Measurements from ENCODE around the gene RRM2.

The RRM2 gene

GRCh38 chr2:10122500-10123280, at the start of gene RRM2:
RRM2 (plus strand) TSS chr2:10122739; CDS start chr2:10122799, 60 bp downstream.
- peak; percentile 60 to 80 for DNase-seq (ENCODE audit: low read depth in 2 of 2)

- no peak for DNase-seq (ENCODE audit: low read depth in 2 of 2)
Measured at GRCh38 chr2:10073706-10074105, 48.8 kb upstream of the RRM2 start.

DNA sequence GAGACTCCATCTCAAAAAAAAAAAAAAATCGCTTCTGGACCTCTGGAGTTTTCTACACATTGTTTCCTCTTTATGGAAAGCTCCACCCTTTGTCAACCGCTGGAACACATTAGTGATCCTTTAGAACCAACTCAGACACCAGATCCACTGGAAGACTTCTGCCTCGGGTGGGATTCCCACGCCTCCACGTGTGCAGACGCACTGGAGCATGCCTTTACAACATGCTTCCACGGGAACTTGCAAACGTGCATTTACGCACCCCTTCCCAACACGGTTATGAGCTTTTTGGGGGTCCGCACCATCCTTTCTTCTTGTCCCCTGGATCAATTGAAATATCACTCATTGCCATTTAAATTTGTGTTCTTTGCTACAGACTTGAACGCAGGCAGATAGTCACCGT, 47.4 kb upstream of the RRM2 start:
- DNase-seq (ENCODE audit: low read depth in 2 of 2) = no peak

DNA sequence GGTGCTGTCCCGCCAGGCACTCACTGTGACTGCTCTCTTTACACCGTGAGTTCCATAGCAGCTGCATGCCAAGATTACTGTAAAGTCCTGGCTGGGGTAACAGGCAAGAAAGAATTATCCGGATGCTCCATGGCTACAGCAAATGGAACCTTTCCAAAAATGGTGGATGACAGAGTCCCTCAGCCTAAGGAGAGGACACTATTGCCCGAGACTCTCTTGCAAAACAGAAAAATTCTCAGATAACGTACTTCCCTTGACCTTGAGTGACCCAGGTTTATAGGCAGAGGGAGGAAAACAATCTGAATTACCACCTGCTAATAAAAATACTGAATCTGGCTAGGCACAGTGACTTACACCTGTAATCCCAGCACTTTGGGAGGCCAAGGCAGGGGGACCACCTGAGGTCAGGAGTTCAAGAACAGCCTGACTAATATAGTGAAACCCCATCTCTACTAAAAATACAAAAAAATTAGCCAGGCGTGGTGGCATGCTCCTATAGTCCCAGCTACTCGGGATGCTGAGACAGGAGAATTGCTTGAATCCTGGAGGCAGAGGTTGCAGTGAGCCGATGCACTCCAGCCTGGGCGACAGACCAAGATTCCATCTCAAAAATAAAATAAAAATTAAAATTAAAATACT, 46.8 kb upstream of the RRM2 start:
- DNase-seq (ENCODE audit: low read depth in 2 of 2) = no peak

DNA sequence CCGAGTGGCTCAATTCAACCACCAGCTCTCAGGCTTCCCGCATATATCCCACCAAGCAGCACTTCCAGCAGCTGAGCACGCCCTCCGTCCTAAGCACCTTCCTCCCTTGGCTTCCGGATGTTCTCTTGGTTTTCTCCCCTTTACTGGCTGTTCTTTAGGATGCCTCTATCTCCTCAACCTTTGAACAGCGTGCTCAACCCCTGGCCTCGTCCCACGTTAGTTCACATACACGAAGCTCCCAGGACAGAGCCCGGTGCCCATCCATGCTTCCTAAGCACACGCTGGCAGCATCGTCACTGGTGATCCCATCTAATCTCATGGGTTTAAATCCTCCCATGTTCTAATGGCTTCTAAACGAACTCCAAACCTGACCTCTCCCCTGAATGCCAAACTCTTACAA, 46.0 kb upstream of the RRM2 start:
- no peak for DNase-seq (ENCODE audit: low read depth in 2 of 2)

DNA sequence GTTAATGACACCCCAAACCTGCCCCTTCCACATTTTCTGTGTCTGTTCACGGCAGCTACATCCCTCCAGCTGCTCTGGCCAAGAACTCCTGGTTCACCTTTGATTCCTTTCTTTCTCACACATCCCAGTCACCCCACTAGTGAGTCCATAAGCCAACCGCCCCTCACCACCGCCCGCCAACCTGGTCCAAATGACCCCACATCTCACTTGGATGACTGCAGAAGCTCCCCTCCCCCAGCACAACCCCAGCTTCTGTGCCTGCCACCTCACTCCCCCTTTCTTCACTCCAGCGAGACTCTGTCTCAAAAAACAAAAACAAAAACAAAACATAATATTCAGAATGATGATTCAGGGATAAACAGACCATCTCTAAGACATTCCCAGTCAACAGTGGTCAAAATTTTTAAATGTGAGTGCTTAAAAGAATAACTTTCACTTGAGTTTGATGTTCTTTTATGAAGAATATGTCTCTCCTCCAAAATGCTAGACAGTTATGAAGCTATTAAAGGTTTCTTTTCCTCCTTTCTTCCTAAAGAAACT, 45.5 kb upstream of the RRM2 start:
- no peak for DNase-seq (ENCODE audit: low read depth in 2 of 2)

DNA sequence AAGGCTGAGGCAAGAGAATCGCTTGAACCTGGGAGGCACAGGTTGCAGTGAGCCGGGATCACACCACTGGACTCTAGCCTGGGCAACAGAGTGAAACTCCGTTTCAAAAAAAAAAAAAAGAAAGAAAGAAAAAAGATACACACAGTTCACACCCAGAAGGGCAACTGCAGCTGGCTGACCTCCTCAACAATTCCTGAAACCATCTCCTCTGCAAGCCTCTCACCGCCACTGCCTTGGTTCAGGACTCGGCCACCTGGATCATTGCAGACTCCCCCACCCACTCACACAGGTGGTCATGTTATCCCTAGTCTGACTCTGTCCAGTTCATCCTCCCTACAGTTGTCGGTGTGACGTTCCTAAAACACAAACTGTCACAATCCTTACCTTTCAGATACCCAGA, 44.5 kb upstream of the RRM2 start:
- DNase-seq (ENCODE audit: low read depth in 2 of 2) = no peak

DNA sequence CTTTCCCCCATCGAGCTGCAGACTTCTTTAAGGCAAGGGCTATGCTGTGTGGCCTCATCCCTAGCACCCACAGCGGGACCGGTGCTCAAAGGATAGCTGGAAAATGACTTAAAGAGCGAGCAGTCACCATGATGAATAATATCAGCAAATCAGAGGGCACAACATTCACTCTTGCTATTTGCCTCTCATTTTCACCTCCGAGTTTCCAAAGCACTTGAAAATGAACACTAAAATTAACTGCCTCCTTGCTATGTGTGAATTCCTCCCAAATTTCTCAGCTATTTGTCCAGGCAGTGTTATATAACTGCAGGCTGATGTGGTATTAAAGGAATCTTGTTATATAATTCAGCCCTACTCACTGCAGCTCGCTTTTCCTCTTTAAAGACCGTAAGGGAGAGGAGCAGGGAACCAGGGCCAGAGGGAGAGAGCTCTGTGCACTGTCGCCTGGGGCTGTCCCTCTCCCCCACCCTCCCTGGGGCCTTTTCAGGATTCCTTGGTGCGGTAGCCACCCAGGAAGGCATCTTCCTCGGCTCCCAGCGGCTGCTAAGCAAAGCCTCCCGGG, 43.8 kb upstream of the RRM2 start:
- no peak for DNase-seq (ENCODE audit: low read depth in 2 of 2)

DNA sequence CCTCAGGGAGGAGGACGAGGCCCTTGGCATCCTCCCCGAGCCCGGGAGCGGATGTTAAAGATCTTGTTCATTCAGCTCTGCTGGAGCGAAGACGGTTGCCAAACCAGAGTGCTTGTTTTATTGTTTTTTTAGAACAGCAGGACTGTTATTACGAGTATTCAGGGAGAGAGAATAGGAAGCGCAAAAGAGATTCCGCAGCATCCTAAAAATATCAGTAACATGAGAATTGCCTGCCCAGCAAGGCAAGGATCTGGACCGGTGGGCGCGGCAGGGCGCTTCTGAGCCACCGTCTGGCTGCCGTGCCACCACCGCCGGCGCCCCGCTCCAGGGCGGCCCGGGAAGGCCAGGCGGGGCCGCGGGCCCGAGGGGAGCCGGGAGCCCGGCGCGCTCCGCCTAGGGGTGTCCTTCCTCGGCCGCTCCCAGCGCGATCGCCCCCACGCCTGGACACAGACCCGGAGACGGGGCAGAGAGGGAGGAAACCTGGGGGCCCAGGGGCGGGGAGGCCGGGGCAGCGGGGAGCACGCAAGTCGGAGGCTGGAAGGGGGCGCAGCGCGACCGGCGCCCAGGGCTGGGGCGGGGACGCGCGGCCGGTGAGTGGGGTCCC, 43.2 kb upstream of the RRM2 start:
- no peak for DNase-seq (ENCODE audit: low read depth in 2 of 2)

- DNase-seq (ENCODE audit: low read depth in 2 of 2) = no peak
Measured at GRCh38 chr2:10079870-10080535, 42.5 kb upstream of the RRM2 start, which contains the start of gene CYS1. CYS1 (minus strand) TSS chr2:10080411; CDS start chr2:10080223, 188 bp downstream.

- no peak for DNase-seq (ENCODE audit: low read depth in 2 of 2)
Measured at GRCh38 chr2:10080536-10081304, 41.8 kb upstream of the RRM2 start.

DNA sequence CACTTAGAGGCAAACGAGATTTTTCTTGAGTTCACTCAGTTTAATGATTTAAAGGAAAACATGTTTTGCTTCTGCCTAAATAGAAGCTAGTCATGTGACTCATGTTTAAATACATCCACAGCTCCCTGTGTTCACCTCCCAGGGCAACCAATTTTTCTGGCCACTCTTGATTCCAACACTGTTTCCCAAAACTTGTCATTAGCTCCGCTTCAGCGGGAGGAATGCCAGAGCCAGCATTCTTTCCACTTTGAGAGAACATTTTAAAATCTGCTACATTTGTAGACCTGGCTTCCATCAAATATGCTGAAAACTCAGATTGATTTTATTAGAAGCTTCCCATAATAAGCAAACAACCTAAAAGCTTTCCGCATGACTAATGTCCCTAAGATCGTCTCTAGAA, 39.5 kb upstream of the RRM2 start:
- no peak for DNase-seq (ENCODE audit: low read depth in 2 of 2)

GRCh38 chr2:10083692-10084211, 38.8 kb upstream of the RRM2 start:
- DNase-seq (ENCODE audit: low read depth in 2 of 2) = no peak

- DNase-seq (ENCODE audit: low read depth in 2 of 2) = no peak
Measured at GRCh38 chr2:10084223-10084865, 38.2 kb upstream of the RRM2 start.

- no peak for DNase-seq (ENCODE audit: low read depth in 2 of 2)
Measured at GRCh38 chr2:10085043-10085667, 37.4 kb upstream of the RRM2 start.

- DNase-seq (ENCODE audit: low read depth in 2 of 2) = no peak
Measured at GRCh38 chr2:10085668-10086059, 36.9 kb upstream of the RRM2 start.

DNA sequence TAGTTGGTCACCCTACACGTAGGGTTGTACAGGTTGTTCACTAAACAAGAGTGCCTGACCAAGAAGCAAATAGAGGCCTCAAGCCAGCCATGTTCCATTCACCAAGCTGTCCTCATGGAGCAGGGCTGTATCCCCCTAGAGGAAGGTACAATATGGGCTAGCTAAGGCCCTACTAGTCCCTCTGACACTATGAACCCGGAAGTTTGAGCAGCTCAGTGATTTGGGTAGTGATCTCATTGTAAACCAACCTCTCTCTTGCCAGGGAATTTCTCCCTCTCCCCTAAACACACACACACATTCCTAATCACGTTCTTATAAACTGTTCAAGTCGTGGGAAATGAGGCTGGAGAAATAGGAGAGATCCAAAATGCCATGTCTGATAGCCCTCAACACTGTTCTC, 35.6 kb upstream of the RRM2 start:
- no peak for DNase-seq (ENCODE audit: low read depth in 2 of 2)

- no peak for DNase-seq (ENCODE audit: low read depth in 2 of 2)
Measured at GRCh38 chr2:10087360-10087759, 35.2 kb upstream of the RRM2 start.

DNA sequence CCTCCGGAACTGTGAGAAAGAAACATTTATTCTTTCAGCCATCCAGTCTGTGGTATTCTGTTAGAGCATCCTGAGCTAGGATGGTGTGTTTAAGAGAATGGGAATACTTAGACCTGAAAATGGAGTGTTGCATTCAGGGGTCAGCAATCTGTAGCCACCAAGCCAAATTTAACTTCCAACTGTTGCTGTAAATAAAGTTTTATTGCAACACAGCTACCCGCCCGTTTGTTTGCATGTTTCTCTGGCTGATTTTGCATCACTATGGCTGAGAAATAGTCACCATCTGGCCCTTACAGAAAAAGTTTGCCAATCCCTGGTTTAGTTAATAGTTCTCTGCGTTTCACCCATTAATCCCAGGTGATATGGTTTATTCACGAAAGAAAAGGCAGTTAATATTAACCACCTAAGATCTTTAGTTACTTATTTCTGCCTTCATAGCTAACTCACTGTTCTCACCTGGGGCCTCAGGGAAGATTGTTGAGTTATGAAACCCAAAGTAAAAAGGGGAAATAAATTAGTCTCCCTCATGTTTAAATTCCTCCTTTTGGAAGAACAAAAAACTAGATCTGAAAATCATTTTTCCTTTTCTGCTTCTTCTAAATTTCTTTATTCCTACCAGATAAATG, 32.9 kb upstream of the RRM2 start:
- DNase-seq (ENCODE audit: low read depth in 2 of 2) = no peak

Data from stimulated activated CD8-positive, alpha-beta memory T cell treated with anti-CD3 and anti-CD28 coated beads, Interleukin-7, amount 100 ng/mL, for 1 hour (primary cell).